GM18511 (cell line): ENCODE data around the gene CEP104.

Source experiments
- ATAC-seq: cut with Tn5 transposase; IDR thresholded peaks from one replicate; pipeline ENCODE4 v1.9.1; 2021; ENCODE audit warnings: mild to moderate bottlenecking, moderate library complexity; ENCODE audit not compliant: unreplicated experiment

CEP104 gene

GRCh38 chr1:3779912-3780416 lies 77.0 kb downstream of the CEP104 start:
- ATAC-seq = no peak

DNA sequence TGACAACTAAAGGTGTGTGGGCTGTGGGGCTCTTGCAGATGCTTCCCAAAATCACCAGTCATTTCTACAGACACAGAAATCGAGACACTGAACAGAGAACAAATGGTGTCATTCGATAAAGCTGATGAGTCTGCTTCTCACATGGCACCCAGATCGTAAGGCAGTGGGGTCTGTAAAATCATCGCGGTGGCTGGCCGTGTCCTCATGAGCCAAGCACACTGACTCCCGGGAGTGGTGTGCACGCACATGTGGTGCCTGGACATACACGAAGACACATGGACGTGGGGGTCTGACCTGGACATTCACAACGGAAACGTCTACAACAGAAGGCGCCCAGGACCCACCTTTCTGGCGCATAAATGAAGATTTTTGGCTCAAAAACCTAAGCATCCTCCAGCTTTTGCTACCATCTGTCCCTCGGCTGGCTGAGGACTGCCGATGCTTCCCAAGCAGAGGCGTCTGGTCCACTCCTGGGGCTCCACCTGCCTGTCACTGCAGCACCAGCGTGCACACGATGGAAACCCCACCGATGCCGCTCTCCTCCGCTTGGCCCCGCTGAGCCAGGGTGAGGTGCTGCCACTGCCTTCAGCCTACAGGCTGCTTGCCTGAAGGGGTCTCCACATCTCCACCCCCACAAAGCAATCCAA lies 77.6 kb downstream of the CEP104 start:
- no peak for ATAC-seq

- ATAC-seq = no peak
These were observed 78.3 kb downstream of the CEP104 start for GRCh38 chr1:3778590-3779264.

- ATAC-seq = no peak
These were observed 79.1 kb downstream of the CEP104 start for GRCh38 chr1:3777647-3778589.

DNA sequence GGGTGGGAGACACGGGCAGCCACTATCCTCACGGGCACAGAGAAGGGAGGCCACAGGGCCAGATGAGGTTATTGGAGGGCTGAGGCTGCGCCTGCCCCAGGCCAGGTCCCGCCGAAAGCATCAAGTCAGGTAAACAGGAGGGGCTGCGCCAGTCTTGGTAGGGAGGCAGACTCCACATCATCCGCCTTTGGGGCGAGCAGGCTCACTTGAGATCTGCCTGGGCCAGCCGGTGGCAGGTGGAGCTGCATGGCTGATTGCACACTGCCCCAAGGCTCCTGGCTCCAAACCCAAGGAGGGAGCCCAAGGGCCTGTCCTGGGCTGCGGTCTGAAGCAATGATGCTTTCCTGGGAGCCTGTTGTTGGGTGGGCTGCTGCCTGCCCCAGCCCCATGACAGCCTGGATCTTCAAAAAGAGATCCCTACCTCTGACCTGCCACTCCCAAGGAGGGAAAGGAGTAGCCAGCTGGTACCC lies 79.9 kb downstream of the CEP104 start:
- ATAC-seq = no peak

- ATAC-seq = no peak
These were observed 80.6 kb downstream of the CEP104 start for GRCh38 chr1:3776231-3776961.

- no peak for ATAC-seq
These were observed 81.4 kb downstream of the CEP104 start for GRCh38 chr1:3775490-3776230.

GRCh38 chr1:3774946-3775489 lies 82.0 kb downstream of the CEP104 start:
- ATAC-seq = no peak

DNA sequence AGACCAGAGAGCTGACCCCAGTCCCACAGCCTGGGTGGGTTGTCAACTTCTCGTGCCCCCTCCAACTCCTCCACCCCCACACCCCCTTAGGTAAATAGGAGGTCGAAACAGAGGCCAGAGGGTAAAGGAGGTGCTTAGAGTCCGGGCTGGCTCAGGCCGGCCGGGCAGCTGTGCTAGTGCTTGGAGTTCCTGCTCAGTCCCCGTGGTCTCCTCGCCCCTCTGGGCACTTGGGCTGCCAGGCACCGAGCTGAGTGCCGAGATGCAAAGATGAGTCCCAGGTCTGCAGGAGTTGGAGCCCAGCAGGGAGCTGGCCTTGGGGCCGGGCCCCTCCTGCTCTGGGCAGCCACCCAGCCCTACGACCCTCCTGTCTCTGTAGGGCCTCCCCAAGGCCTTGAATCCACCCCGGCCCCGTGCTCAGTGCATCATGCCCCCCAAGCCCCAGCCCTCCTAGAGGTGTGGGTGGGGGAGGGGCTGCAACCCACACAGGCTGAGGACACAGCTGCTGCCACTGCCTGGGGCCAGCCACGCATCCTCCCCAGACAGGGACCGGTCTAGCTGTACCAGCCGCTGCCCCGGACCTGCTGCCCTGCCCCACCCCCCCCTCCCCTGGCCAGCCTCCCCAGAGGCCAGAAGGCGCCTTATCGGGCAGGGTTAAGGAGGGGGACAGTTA lies 82.6 kb downstream of the CEP104 start:
- no peak for ATAC-seq

DNA sequence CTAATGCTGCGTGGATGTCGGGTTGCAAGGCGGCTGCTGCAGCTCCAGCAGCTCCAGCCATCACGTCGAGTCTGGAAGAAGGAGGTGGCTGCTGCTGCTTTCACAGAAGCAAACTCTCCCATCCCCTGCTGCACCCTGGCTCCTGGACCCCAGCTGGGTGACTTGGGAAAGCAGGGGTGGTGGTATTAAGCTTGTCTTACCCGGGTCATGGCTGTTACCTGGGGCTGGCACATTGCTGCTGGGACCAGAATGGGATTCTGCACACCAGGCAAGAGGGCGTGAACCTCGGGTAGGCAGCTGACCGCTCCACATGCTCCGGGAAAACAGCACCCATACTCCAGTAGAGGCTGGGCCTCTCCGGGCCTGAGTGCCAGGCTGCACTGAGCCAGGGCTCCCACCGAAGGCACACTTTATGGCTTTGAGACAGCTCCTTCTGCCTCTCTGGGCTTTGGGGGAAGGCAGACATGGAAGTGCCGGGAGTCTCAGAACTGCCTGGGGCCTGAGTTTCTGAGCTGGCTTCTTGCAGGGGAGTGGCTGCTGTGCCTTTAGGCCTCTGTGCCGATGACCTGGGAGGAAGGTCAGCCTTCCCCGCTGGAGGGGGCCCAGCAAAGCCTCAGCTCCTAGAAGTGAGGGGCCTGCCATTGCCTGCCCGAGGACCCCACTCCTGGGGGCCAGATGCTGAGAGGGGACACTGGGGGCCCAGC lies 83.3 kb downstream of the CEP104 start:
- no peak for ATAC-seq

DNA sequence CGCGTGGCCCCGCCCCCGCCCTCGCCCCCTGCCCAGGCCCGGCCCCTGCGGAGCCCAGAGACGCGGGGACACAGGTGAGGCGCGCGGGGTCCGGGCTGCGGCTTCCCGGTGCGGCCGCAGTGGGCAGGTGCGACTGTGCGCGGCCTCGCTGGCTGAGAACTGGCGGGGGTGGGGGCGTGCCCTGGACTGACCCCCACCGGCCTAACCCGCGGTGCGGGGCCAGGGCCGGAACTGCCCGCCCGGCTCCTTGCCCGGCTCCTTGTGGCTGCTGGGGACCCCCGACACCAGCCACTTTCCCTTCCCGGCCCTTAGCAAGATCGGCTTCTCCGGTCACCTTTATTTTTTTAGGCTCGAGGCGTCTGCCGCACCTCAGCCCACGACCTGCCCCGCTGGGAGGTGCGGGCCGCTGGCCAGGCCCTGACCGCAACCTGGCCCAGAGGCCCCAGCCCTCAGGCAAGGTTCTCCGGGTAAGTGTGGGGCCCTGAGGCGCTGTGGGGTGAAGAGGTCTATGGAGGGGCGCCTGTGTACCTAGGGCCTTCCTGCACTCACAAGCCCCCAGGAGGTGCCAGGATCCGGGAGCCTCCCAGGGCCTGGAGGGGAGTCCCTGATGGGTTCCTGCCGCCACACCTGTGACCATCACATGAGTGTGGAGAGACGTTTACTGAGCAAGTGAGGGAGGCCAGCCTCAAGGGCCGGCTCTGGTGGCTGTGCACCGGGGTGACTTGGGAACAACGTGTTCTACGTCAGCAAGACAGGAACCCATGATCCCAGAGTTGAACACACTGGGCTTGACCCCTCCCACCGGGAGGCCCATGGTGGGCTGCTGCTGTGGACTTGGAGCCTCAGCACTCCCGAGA lies 84.1 kb downstream of the CEP104 start, which contains the start of gene SMIM1:
Gene SMIM1 (plus strand): TSS at position 35 of the 857 bp plus-strand sequence. CDS start 2,625 bp downstream, outside the sequence.
- ATAC-seq = peak; percentile 13

DNA sequence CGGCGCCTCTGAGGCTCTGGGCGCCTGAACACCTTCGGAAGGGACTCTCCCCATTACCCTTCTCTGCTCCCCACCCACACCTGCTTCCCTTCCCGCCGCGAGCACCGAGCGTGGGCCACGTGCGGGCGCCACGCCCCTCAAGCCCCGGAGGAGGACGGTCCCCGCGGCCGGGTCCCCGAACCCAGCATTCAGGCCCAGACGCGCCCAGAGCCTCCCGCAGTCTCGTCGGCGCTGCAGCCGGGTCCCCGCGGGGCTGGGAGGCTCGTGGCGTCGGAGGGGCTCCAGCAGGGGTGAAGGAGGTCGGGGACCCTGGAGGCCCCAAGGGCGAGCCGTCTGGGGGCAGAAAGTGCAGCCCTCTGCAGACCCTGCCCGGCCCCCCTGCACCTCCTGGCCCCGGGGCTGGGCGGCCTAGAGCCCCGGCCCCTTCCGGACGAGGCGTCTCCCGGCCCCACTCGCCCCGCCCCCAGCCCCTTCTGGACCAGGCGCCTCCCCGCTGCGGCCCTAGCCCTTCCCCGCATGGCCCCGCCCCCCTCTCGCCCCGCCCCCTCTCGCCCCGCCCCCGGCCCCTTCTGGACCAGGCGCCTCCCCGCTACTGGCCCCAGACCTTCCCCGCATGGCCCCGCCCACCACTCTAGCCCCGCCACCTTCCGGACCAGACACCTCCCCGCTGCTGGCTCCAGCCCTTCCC lies 84.8 kb downstream of the CEP104 start:
- peak; percentile 63 for ATAC-seq

GRCh38 chr1:3771108-3772026 lies 85.6 kb downstream of the CEP104 start:
- peak; percentile 4 for ATAC-seq

DNA sequence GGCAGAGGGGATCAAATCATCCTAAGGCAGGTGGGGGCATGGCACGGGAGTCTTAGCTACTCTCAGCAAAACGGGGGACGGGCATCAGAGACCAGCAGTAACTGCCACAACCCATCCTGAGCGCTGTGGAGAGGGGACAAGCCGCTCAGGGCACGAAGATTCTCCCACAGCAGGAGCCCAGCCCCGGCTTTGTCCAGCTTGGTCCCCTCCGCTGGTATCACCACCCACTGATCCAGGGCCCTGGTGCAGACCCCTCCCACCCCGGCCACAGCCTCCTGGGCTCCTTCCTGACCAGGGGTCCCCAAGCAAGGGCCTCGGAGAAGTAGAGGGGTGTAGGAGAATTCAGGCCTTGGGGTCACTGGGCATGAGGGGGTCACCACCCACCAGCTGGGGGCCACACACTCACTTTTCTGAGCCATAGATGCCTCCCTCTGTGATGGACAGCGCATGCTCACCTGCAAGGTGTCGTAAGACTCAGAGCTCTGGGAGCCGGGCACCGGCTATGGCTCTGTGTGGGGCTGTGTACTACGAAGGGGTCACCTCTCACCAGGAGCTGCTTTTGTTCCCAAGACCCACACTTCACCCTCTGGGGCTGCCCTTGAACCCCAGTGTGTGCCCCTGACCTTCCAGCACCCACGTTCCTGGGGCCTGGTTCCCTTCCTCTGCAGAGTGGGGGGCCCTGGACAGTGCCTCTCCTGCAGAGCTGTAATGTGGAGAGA lies 86.8 kb downstream of the CEP104 start:
- no peak for ATAC-seq

GRCh38 chr1:3768811-3769390 lies 88.1 kb downstream of the CEP104 start:
- ATAC-seq = no peak
